Esophagus squamous epithelium (tissue), 5 donors: ENCODE measurements around the gene RNLS. TPM values are rescaled to one million over a fixed set of nuclear protein-coding genes. Genes with fewer than 3 reads are reported as not detected.

Experiments
- DNase-seq: peaks from one replicate; lab custom pipeline; 2025; lab: John Stamatoyannopoulos, UW
- H3K27ac ChIP-seq, 4 donors: fragments of 200-600 bp; sonication (generic); one replicate each; pipeline ENCODE4 v1.5.1; 2016 to 2019; ENCODE audit warnings: mild to moderate bottlenecking in 1 of 4
- H3K27me3 ChIP-seq, 4 donors: fragments of 200-600 bp; sonication (generic); 1 replicate in 3 of 4; 2 replicates in 1 of 4; pipeline versions ENCODE4 v1.5.1 to v1.6.0; 2017 to 2021; ENCODE audit warnings: antibody characterized with exemption in 1 of 4
- H3K36me3 ChIP-seq, 3 donors: fragments of 200-600 bp; sonication (generic); one replicate each; pipeline ENCODE4 v1.5.1; 2016 to 2019
- H3K4me1 ChIP-seq, 3 donors: fragments of 200-600 bp; sonication (generic); one replicate each; pipeline ENCODE4 v1.5.1; 2017 to 2019
- H3K4me3 ChIP-seq, 4 donors: fragments of 200-600 bp; sonication (generic); 1 replicate in 3 of 4; 2 replicates in 1 of 4; pipeline ENCODE4 v1.5.1; 2016 to 2019; ENCODE audit warnings: mild to moderate bottlenecking in 2 of 4, moderate library complexity in 1 of 4
- H3K9me3 ChIP-seq, 3 donors: fragments of 200-600 bp; sonication (generic); one replicate each; pipeline ENCODE4 v1.5.1; 2016 to 2019
- CTCF ChIP-seq, 6 experiments: fragments of 450-650 bp in 4 of 6; fragments of 200-600 bp in 2 of 6; sonication (generic) in 2 of 6; IDR thresholded peaks; one replicate each; pipeline ENCODE4 v1.5.1; 2016 to 2019; ENCODE audit warnings: antibody characterized with exemption in 6 of 6, mild to moderate bottlenecking in 4 of 6, moderate library complexity in 4 of 6
- POLR2A ChIP-seq, 4 donors: fragments of 450-650 bp; IDR thresholded peaks; one replicate each; pipeline ENCODE4 v1.6.1; 2017; ENCODE audit warnings: antibody characterized with exemption in 4 of 4, mild to moderate bottlenecking in 4 of 4, moderate library complexity in 3 of 4
- WGBS, 2 donors: methylation state at CpG; one replicate each; pipeline ENCODE4 v1.1.5; 2018; 5-methylcytosine and 5-hydroxymethylcytosine counted together
- intact Hi-C: fragments of 100-400 bp; cut with DNase I; formaldehyde crosslinking; loops from one replicate; pipeline ENCODE4 v1.15.0; 2022
- total RNA-seq, 4 donors: library from RNA; depleted of rRNA; stranded (reverse); fragments of >200 nt; gene quantifications; one replicate each; pipeline ENCODE4 v1.1.0, GENCODE V29; 2016
- donor health status: DM: yes; HTN: yes; CAD: no.

RNLS gene
- 10 to 100 TPM in 2 of 4 donors, 1 to 10 TPM in 2; 7.9 to 13.5 (median 10.5) TPM for total RNA-seq

GRCh38 chr10:88582806-88583583, at the start of gene RNLS:
RNLS (minus strand) TSS chr10:88583318.
- 8 to 17% methylated on average over 5 to 27 of the region's 63 CpGs for WGBS, 2 donors
- intact Hi-C loops: no loop called here
- H3K36me3 ChIP-seq: no peaks in the 10 kb centered on the region
- H3K4me3 ChIP-seq: peak within 1 kb of the TSS; percentile 54 to 82 (median 69)
- no peaks in the 10 kb centered on the region for H3K9me3 ChIP-seq
- H3K27me3 ChIP-seq: no peaks in the 10 kb centered on the region
- TF ChIP-seq POLR2A (IDR thresholded peaks at IDR 0.05): peak in 1 of 4 donors; percentile 39
- peak; percentile 64 to 87 (median 76) for TF ChIP-seq CTCF (IDR thresholded peaks at IDR 0.05)
- peak within 1 kb of the TSS; percentile 87 to 92 (median 90) for H3K27ac ChIP-seq
- peaks cover 0 to 16% (median 0%) of the 10 kb centered on the region in 3 donors for H3K4me1 ChIP-seq
- peak; percentile 23 for DNase-seq

- TF ChIP-seq POLR2A (IDR thresholded peaks at IDR 0.05) (no peak), CTCF (IDR thresholded peaks at IDR 0.05) (no peak)
- no peak for DNase-seq
- Histone ChIP-seq H3K36me3 (no peaks in the 10 kb centered on the region), H3K4me1 (no peaks in the 10 kb centered on the region), H3K9me3 (peaks cover 0 to 3% (median 0%) of the 10 kb centered on the region in 3 donors), H3K27ac (no peak overlapping the region), H3K4me3 (no peak overlapping the region), H3K27me3 (no peaks in the 10 kb centered on the region)
- intact Hi-C loops: no loop called here
Measured at GRCh38 chr10:88624840-88625239, 41.7 kb upstream of the RNLS start.

GRCh38 chr10:88623835-88624234, 40.7 kb upstream of the RNLS start:
- H3K4me3 ChIP-seq: no peak overlapping the region
- 86 to 88% methylated on average over 2 of the region's 2 CpGs for WGBS, 2 donors

GRCh38 chr10:88620441-88620840, 37.3 kb upstream of the RNLS start:
- no peaks in the 10 kb centered on the region for H3K9me3 ChIP-seq
- H3K27ac ChIP-seq: no peak overlapping the region
- 69 to 100% methylated on average over 1 of the region's 1 CpG for WGBS, 2 donors
- no peaks in the 10 kb centered on the region for H3K4me1 ChIP-seq
- no peak for DNase-seq
- TF ChIP-seq POLR2A (IDR thresholded peaks at IDR 0.05) (no peak), CTCF (IDR thresholded peaks at IDR 0.05) (no peak)
- intact Hi-C loops: no loop called here
- no peaks in the 10 kb centered on the region for H3K36me3 ChIP-seq
- no peaks in the 10 kb centered on the region for H3K27me3 ChIP-seq
- no peak overlapping the region for H3K4me3 ChIP-seq

More at GRCh38 chr10:88623835-88624234, 40.7 kb upstream of the RNLS start:
- TF ChIP-seq POLR2A (IDR thresholded peaks at IDR 0.05) (no peak), CTCF (IDR thresholded peaks at IDR 0.05) (no peak)
- Histone ChIP-seq H3K4me1 (no peaks in the 10 kb centered on the region), H3K9me3 (no peaks in the 10 kb centered on the region), H3K36me3 (no peaks in the 10 kb centered on the region), H3K27me3 (no peaks in the 10 kb centered on the region), H3K27ac (no peak overlapping the region)
- intact Hi-C loops: no loop called here
- no peak for DNase-seq

GRCh38 chr10:88618496-88618895, 35.4 kb upstream of the RNLS start:
- intact Hi-C loops: no loop called here
- H3K4me1 ChIP-seq: no peaks in the 10 kb centered on the region
- WGBS, 2 donors: 64 to 78% methylated on average over 1 of the region's 1 CpG

More at GRCh38 chr10:88618496-88618895, 35.4 kb upstream of the RNLS start:
- H3K27me3 ChIP-seq: no peaks in the 10 kb centered on the region
- H3K9me3 ChIP-seq: no peaks in the 10 kb centered on the region
- no peaks in the 10 kb centered on the region for H3K36me3 ChIP-seq
- no peak for TF ChIP-seq CTCF (IDR thresholded peaks at IDR 0.05)
- TF ChIP-seq POLR2A (IDR thresholded peaks at IDR 0.05): no peak
- H3K27ac ChIP-seq: no peak overlapping the region
- H3K4me3 ChIP-seq: no peak overlapping the region
- DNase-seq: no peak
